Fibroblast of villous mesenchyme (primary cell): ENCODE results near the gene ANKS1B. TPM values are rescaled to one million over a fixed set of nuclear protein-coding genes. Genes with fewer than 3 reads are reported as not detected.

Experiments used
- DNase-seq: peaks from one replicate; pipeline ENCODE4 v3.0.0-alpha.2; 2010; ENCODE audit warnings: low read depth
- H3K4me3 ChIP-seq: 2 replicates; pipeline ENCODE4 v1.5.1; 2011; ENCODE audit warnings: low read depth, mild to moderate bottlenecking, low read length
- CTCF ChIP-seq: IDR thresholded peaks from 2 replicates; pipeline ENCODE4 v1.5.1; 2012; ENCODE audit warnings: low read depth, mild to moderate bottlenecking, low read length; ENCODE audit not compliant: insufficient read depth
- total RNA-seq: library from RNA; depleted of rRNA; stranded (reverse); fragments of >200 nt; gene quantifications from 2 replicates; pipeline ENCODE4 v1.2.3, GENCODE V29; 2012

Gene ANKS1B
- total RNA-seq, 1 donor, result 0.86 TPM

GRCh38 chr12:99381992-99382391, 602.7 kb downstream of the ANKS1B start:
- H3K4me3 ChIP-seq, result no peak overlapping the region
- TF ChIP-seq CTCF, result no peak
- no peak for DNase-seq

GRCh38 chr12:99380701-99381100, 604.0 kb downstream of the ANKS1B start:
- H3K4me3 ChIP-seq, result no peak overlapping the region
- no peak for DNase-seq
- TF ChIP-seq CTCF, result no peak

- no peak for TF ChIP-seq CTCF
- no peak overlapping the region for H3K4me3 ChIP-seq
- no peak for DNase-seq
Measured at GRCh38 chr12:99374023-99374422, 610.7 kb downstream of the ANKS1B start.

- TF ChIP-seq CTCF, result no peak
- DNase-seq, result no peak
- H3K4me3 ChIP-seq, result no peak overlapping the region
Measured at GRCh38 chr12:99372257-99372920, 612.3 kb downstream of the ANKS1B start.

GRCh38 chr12:99370421-99371138, 614.2 kb downstream of the ANKS1B start:
- no peak for TF ChIP-seq CTCF
- DNase-seq, result no peak
- no peak overlapping the region for H3K4me3 ChIP-seq

GRCh38 chr12:99367181-99367580, 617.6 kb downstream of the ANKS1B start:
- TF ChIP-seq CTCF, result no peak
- no peak for DNase-seq
- no peak overlapping the region for H3K4me3 ChIP-seq

GRCh38 chr12:99352269-99352668, 632.5 kb downstream of the ANKS1B start:
- DNase-seq, result no peak
- TF ChIP-seq CTCF, result no peak
- no peak overlapping the region for H3K4me3 ChIP-seq
